Measurements from ENCODE around the gene VPS8. TPM values are rescaled to one million over a fixed set of nuclear protein-coding genes. Genes with fewer than 3 reads are reported as not detected.

VPS8 gene
- total and polyA plus RNA-seq, 9 of the 15 experiments (the other 6 are each of a cell fraction or from before 2014, with no cell fraction given), result 7.2 to 41.0 (median 28.3) TPM

DNA sequence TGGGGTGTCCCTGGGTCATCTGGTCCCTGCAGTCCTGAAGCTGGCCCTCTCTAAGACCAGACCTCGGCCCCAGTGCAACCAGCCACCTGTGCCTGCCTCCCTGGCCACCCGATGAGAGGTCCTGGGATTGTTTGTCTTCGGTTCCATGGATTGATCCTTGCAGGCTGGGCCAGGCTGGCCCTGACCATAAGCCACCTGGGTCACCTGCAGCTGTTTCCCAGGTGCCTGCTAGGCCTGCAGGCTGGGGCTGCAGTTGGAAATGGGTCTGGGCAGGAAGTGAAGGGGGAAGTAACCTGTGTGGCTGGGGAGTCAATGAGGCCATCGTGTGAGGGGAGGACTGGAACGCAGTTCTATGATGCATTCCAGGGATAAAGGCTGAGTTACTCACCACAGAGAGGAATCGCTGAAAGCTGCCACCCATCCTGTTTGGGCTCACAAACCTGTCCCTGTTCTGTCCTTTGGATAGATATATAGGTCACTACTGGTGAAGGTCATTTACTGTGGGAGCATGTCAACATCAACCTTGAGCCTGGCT lies 30.9 kb upstream of the VPS8 start:
- Histone ChIP-seq H3K36me3 (ENCODE audit: control insufficient read depth, insufficient read depth, low read length) (no peaks in the 10 kb centered on the region), H2AFZ (ENCODE audit: low read depth, low read length) (no peak overlapping the region), H3K4me1 (replicated peaks in 1 of 2; ENCODE audit: control insufficient read depth in 2 of 2, insufficient read depth in 2 of 2, low read length in 2 of 2) (no peaks in the 10 kb centered on the region), H3K27me3 (ENCODE audit: control insufficient read depth in 2 of 2, insufficient read depth in 2 of 2, low read length in 2 of 2) (peaks cover 42 to 74% of the 10 kb centered on the region in 2 experiments), H3K9me3 (replicated peaks; ENCODE audit: control insufficient read depth, insufficient read depth, low read depth, low read length) (no peaks in the 10 kb centered on the region), H3K79me2 (ENCODE audit: control insufficient read depth, insufficient read depth, low read length) (no peaks in the 10 kb centered on the region), H3K4me2 (ENCODE audit: insufficient read depth, low read length) (no peak overlapping the region), H3K9ac (ENCODE audit: insufficient read depth in 1 of 2, low read depth in 2 of 2, low read length in 2 of 2) (no peak overlapping the region), H3K27ac (ENCODE audit: extremely low read depth, low read depth, low read length) (no peak overlapping the region), H3K9me1 (ENCODE audit: control insufficient read depth, insufficient read depth, low read length) (no peaks in the 10 kb centered on the region), H4K20me1 (replicated peaks; ENCODE audit: control insufficient read depth, insufficient read depth, low read length) (peaks cover 16% of the 10 kb centered on the region), H3K4me3 (no peak overlapping the region)
- ATAC-seq, result no peak
- no TSS peak for BruUV-seq (replicated peaks)
- intact Hi-C loops (cut with micrococcal nuclease) (no loop called here), in situ Hi-C loops (cut with MboI) (loop anchor here (25.0 kb wide), 1 partner anchor 369 kb away; no protein-coding TSS in a partner anchor)
- 0% methylated on average over 6 of the region's 6 CpGs for WGBS (ENCODE audit: insufficient coverage, low coverage, missing lambda C conversion rate)
- no peak for FAIRE-seq
- ChIA-PET POLR2A (no interaction called here), CTCF (ENCODE audit: low intra/inter-chr PET ratio) (interaction anchor here (0.7 kb wide), 1 partner anchor 220 kb away, joined by 3 read pairs; the partner anchor contains the start of gene EPHB3)
- DNase-seq (ENCODE audit: extremely low read depth in 1 of 4, low spot score in 3 of 4), result no peak
- no peak for TF ChIP-seq TRIM24 (IDR thresholded peaks at IDR 0.05)
- TF ChIP-seq PRPF4 (IDR thresholded peaks at IDR 0.05; ENCODE audit: insufficient read depth, low read depth, low read length, poor library complexity, severe bottlenecking), result no peak
- TF ChIP-seq ZNF253 (CRISPR knock-in tag; conservative IDR thresholded peaks at IDR 0.05), result no peak
- TF ChIP-seq HOXB6 (CRISPR knock-in tag; IDR thresholded peaks at IDR 0.05; ENCODE audit: borderline replicate concordance), result no peak
- no peak for TF ChIP-seq ZNF146 (CRISPR knock-in tag; IDR thresholded peaks at IDR 0.05; ENCODE audit: unreplicated experiment)
- TF ChIP-seq SRSF7 (optimal IDR thresholded peaks at IDR 0.05; ENCODE audit: low read depth, low read length), result no peak
- TF ChIP-seq ZNF707 (CRISPR knock-in tag; conservative IDR thresholded peaks at IDR 0.05), result no peak
- no peak for TF ChIP-seq ZNF79 (CRISPR knock-in tag; IDR thresholded peaks at IDR 0.05; ENCODE audit: low read depth)
- TF ChIP-seq, protein P1, sequence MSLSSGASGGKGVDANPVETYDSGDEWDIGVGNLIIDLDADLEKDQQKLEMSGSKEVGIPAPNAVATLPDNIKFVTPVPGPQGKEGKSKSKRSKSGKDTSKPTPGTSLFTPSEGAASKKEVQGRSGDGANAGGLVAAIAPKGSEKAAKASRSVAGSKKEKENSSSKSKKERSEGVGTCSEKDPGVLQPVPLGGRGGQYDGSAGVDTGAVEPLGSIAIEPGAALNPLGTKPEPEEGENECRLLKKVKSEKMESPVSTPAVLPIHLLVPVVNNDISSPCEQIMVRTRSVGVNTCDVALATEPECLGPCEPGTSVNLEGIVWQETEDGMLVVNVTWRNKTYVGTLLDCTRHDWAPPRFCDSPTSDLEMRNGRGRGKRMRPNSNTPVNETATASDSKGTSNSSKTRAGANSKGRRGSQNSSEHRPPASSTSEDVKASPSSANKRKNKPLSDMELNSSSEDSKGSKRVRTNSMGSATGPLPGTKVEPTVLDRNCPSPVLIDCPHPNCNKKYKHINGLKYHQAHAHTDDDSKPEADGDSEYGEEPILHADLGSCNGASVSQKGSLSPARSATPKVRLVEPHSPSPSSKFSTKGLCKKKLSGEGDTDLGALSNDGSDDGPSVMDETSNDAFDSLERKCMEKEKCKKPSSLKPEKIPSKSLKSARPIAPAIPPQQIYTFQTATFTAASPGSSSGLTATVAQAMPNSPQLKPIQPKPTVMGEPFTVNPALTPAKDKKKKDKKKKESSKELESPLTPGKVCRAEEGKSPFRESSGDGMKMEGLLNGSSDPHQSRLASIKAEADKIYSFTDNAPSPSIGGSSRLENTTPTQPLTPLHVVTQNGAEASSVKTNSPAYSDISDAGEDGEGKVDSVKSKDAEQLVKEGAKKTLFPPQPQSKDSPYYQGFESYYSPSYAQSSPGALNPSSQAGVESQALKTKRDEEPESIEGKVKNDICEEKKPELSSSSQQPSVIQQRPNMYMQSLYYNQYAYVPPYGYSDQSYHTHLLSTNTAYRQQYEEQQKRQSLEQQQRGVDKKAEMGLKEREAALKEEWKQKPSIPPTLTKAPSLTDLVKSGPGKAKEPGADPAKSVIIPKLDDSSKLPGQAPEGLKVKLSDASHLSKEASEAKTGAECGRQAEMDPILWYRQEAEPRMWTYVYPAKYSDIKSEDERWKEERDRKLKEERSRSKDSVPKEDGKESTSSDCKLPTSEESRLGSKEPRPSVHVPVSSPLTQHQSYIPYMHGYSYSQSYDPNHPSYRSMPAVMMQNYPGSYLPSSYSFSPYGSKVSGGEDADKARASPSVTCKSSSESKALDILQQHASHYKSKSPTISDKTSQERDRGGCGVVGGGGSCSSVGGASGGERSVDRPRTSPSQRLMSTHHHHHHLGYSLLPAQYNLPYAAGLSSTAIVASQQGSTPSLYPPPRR (CRISPR knock-in tag; IDR thresholded peaks at IDR 0.05; ENCODE audit: borderline replicate concordance), result no peak
- no peak for TF ChIP-seq ZNF184 (CRISPR knock-in tag; IDR thresholded peaks at IDR 0.05)
- TF ChIP-seq SIX5 (IDR thresholded peaks at IDR 0.05; ENCODE audit: borderline replicate concordance in 1 of 2, insufficient read depth in 1 of 2, low read depth in 1 of 2, low read length in 2 of 2), result no peak
- TF ChIP-seq, protein P2, sequence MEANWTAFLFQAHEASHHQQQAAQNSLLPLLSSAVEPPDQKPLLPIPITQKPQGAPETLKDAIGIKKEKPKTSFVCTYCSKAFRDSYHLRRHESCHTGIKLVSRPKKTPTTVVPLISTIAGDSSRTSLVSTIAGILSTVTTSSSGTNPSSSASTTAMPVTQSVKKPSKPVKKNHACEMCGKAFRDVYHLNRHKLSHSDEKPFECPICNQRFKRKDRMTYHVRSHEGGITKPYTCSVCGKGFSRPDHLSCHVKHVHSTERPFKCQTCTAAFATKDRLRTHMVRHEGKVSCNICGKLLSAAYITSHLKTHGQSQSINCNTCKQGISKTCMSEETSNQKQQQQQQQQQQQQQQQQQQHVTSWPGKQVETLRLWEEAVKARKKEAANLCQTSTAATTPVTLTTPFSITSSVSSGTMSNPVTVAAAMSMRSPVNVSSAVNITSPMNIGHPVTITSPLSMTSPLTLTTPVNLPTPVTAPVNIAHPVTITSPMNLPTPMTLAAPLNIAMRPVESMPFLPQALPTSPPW (CRISPR knock-in tag; IDR thresholded peaks at IDR 0.05), result no peak
- no peak for TF ChIP-seq ZNF316 (IDR thresholded peaks at IDR 0.05)
- TF ChIP-seq ZNF57 (CRISPR knock-in tag; IDR thresholded peaks at IDR 0.05), result no peak
- no peak for TF ChIP-seq ZFX (CRISPR knock-in tag; IDR thresholded peaks at IDR 0.05)

Measured in K562 (cell line).